CD14-positive monocyte (primary cell): ENCODE measurements around the gene SPRY4. TPM values are rescaled to one million over a fixed set of nuclear protein-coding genes. Genes with fewer than 3 reads are reported as not detected.
"Not testable (repeated sequence)": the region's sequence is repeated elsewhere in the genome, so short reads cannot be mapped to it uniquely, and the experiment has no call there.

Experiments used
- DNase-seq, 3 donors: peaks; one replicate each; pipeline ENCODE4 v3.0.0-alpha.2; 2011 to 2022
- H2AFZ ChIP-seq: 2 replicates; pipeline ENCODE4 v1.6.0; 2012; ENCODE audit warnings: mild to moderate bottlenecking, low read depth, low read length, inconsistent platforms; ENCODE audit not compliant: insufficient read depth, poor library complexity, severe bottlenecking
- H3K27ac ChIP-seq, 2 donors: 1 replicate in 1 of 2; 2 replicates in 1 of 2; pipeline ENCODE4 v1.5.1; 2012 to 2013; ENCODE audit warnings: low read length in 2 of 2, control low read depth in 1 of 2, inconsistent platforms in 1 of 2, low read depth in 1 of 2, mild to moderate bottlenecking in 1 of 2
- H3K27me3 ChIP-seq, 2 donors: one replicate each; pipeline versions ENCODE4 v1.6.0 to v1.6.1; 2011 to 2013; ENCODE audit warnings: low read length in 2 of 2; ENCODE audit not compliant: control insufficient read depth in 2 of 2, insufficient read depth in 2 of 2
- H3K36me3 ChIP-seq, 2 donors: replicated peaks in 1 of 2; 1 replicate in 1 of 2; 2 replicates in 1 of 2; pipeline versions ENCODE4 v1.5.1 to v1.6.1; 2012 to 2013; ENCODE audit warnings: low read length in 2 of 2, control low read depth in 1 of 2, inconsistent platforms in 1 of 2, mild to moderate bottlenecking in 1 of 2; ENCODE audit not compliant: insufficient read depth in 2 of 2, control insufficient read depth in 1 of 2
- H3K4me1 ChIP-seq, 2 donors: 1 replicate in 1 of 2; 2 replicates in 1 of 2; pipeline versions ENCODE4 v1.5.1 to v1.6.1; 2012 to 2013; ENCODE audit warnings: low read length in 2 of 2, control low read depth in 1 of 2, inconsistent platforms in 1 of 2, mild to moderate bottlenecking in 1 of 2, moderate library complexity in 1 of 2; ENCODE audit not compliant: insufficient read depth in 2 of 2, control insufficient read depth in 1 of 2
- H3K4me2 ChIP-seq: replicated peaks from 2 replicates; pipeline ENCODE3; 2012; ENCODE audit warnings: low read length, moderate library complexity, mild to moderate bottlenecking; ENCODE audit not compliant: poor library complexity, severe bottlenecking; ENCODE audit errors: extremely low read depth
- H3K4me3 ChIP-seq, 3 experiments: fragments of 200-600 bp in 1 of 3; sonication (generic) in 1 of 3; replicated peaks in 1 of 3; 1 replicate in 2 of 3; 2 replicates in 1 of 3; pipeline ENCODE4 v1.5.1; 2011 to 2013; ENCODE audit warnings: low read length in 3 of 3, mild to moderate bottlenecking in 3 of 3, control low read depth in 2 of 3, low read depth in 2 of 3, inconsistent platforms in 1 of 3, moderate library complexity in 1 of 3
- H3K79me2 ChIP-seq: 2 replicates; pipeline ENCODE4 v1.6.0; 2012; ENCODE audit warnings: mild to moderate bottlenecking, control low read depth, inconsistent platforms, low read length, moderate library complexity; ENCODE audit not compliant: insufficient read depth
- H3K9ac ChIP-seq: 2 replicates; pipeline ENCODE4 v1.6.0; 2017; ENCODE audit warnings: low read length, mild to moderate bottlenecking; ENCODE audit not compliant: insufficient read depth, poor library complexity, severe bottlenecking
- H3K9me3 ChIP-seq, 2 donors: replicated peaks in 1 of 2; 1 replicate in 1 of 2; 2 replicates in 1 of 2; pipeline versions ENCODE4 v1.5.1 to v1.6.1; 2012 to 2013; ENCODE audit warnings: low read length in 2 of 2, control low read depth in 1 of 2; ENCODE audit not compliant: control insufficient read depth in 1 of 2, insufficient read depth in 1 of 2
- H4K20me1 ChIP-seq: 2 replicates; pipeline ENCODE4 v1.6.0; 2012; ENCODE audit warnings: mild to moderate bottlenecking, low read length, control low read depth, moderate library complexity; ENCODE audit not compliant: insufficient read depth
- H3K27ac Mint-ChIP-seq, 7 donors: one replicate each; pipeline ENCODE4 v1.8.0; 2020; ENCODE audit warnings: mild to moderate bottlenecking in 7 of 7, mixed read lengths in 7 of 7, moderate library complexity in 6 of 7, inconsistent platforms in 2 of 7
- H3K27me3 Mint-ChIP-seq, 3 donors: one replicate each; pipeline ENCODE4 v1.8.0; 2021 to 2022; ENCODE audit warnings: low read depth in 3 of 3, mild to moderate bottlenecking in 3 of 3, mixed read lengths in 3 of 3, moderate library complexity in 3 of 3, inconsistent platforms in 1 of 3
- H3K36me3 Mint-ChIP-seq, 2 donors: one replicate each; pipeline ENCODE4 v1.8.0; 2020; ENCODE audit warnings: mixed read lengths in 2 of 2, inconsistent platforms in 1 of 2, mild to moderate bottlenecking in 1 of 2
- H3K4me1 Mint-ChIP-seq: one replicate; pipeline ENCODE4 v1.8.0; 2020; ENCODE audit warnings: mild to moderate bottlenecking, mixed read lengths
- H3K4me3 Mint-ChIP-seq, 2 donors: one replicate each; pipeline ENCODE4 v1.8.0; 2020; ENCODE audit warnings: mild to moderate bottlenecking in 2 of 2, mixed read lengths in 2 of 2, moderate library complexity in 1 of 2
- H3K9me3 Mint-ChIP-seq, 7 donors: one replicate each; pipeline ENCODE4 v1.8.0; 2020 to 2022; ENCODE audit warnings: mixed read lengths in 7 of 7, mild to moderate bottlenecking in 6 of 7, moderate library complexity in 6 of 7, inconsistent platforms in 2 of 7
- WGBS: methylation state at CpG from one replicate; pipeline ENCODE4 v1.1.5; 2013; ENCODE audit warnings: missing lambda C conversion rate; ENCODE audit not compliant: insufficient coverage; 5-methylcytosine and 5-hydroxymethylcytosine counted together
- intact Hi-C, 2 donors: fragments of 100-400 bp; cut with micrococcal nuclease; formaldehyde crosslinking; loops; one replicate each; pipeline versions ENCODE4 v1.15.0 to v1.15.1; 2023
- polyA plus RNA-seq, 3 donors: library from polyadenylated mRNA; depleted of rRNA in 1 of 3; unstranded in 2 of 3; stranded (reverse) in 1 of 3; fragments of 300-500 nt in 2 of 3; fragments of >200 nt in 1 of 3; fragmentation: Illumina TruSeq in 2 of 3; gene quantifications; 1 replicate in 2 of 3; 2 replicates in 1 of 3; pipeline ENCODE4 v1.2.3, GENCODE V29; 2012 to 2021
- TF ChIP-seq, protein P1 (sequence below): fragments of 200-600 bp; IDR thresholded peaks from one replicate; pipeline ENCODE4 v1.8.0; 2022; ENCODE audit warnings: antibody characterized with exemption, mild to moderate bottlenecking

Gene SPRY4
- polyA plus RNA-seq, 3 donors, result not detected

DNA sequence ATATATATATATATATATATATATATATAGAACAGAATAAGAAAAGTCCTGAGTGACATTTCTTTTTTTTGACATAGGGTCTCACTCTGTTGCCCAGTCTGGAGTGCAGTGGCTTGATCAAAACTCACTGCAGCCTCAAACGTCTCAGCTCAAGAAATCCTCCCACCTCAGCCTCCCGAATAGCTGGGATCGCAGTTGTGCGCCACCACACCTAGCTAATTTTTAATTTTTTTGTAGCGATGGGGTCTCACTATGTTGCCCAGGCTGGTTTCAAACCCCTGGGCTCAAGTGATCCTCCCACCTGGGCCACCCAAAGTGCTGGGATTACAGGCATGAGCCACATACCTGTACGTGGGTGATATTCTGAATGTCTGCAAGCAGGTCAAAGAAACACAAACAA lies 48.3 kb downstream of the SPRY4 start:
- H3K36me3 Mint-ChIP-seq, result no peaks in the 10 kb centered on the region
- Histone ChIP-seq H2AFZ (no peak overlapping the region), H3K27ac (no peak overlapping the region), H3K9me3 (no peaks in the 10 kb centered on the region), H3K4me2 (no peak overlapping the region), H3K9ac (no peak overlapping the region), H3K4me3 (no peak overlapping the region), H3K36me3 (no peaks in the 10 kb centered on the region), H3K27me3 (peaks cover 0 to 2% of the 10 kb centered on the region in 2 donors), H4K20me1 (no peaks in the 10 kb centered on the region), H3K79me2 (no peaks in the 10 kb centered on the region), H3K4me1 (no peaks in the 10 kb centered on the region)
- no peak for DNase-seq
- no peaks in the 10 kb centered on the region for H3K4me1 Mint-ChIP-seq
- H3K27me3 Mint-ChIP-seq, result peaks cover 9 to 18% (median 11%) of the 10 kb centered on the region in 3 donors
- H3K4me3 Mint-ChIP-seq, result no peak overlapping the region
- H3K27ac Mint-ChIP-seq, result no peak overlapping the region
- intact Hi-C loops, result no loop called here
- 60% methylated on average over 2 of the region's 6 CpGs for WGBS
- TF ChIP-seq, protein P1, sequence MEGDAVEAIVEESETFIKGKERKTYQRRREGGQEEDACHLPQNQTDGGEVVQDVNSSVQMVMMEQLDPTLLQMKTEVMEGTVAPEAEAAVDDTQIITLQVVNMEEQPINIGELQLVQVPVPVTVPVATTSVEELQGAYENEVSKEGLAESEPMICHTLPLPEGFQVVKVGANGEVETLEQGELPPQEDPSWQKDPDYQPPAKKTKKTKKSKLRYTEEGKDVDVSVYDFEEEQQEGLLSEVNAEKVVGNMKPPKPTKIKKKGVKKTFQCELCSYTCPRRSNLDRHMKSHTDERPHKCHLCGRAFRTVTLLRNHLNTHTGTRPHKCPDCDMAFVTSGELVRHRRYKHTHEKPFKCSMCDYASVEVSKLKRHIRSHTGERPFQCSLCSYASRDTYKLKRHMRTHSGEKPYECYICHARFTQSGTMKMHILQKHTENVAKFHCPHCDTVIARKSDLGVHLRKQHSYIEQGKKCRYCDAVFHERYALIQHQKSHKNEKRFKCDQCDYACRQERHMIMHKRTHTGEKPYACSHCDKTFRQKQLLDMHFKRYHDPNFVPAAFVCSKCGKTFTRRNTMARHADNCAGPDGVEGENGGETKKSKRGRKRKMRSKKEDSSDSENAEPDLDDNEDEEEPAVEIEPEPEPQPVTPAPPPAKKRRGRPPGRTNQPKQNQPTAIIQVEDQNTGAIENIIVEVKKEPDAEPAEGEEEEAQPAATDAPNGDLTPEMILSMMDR, result no peak
- peaks cover 0 to 3% (median 0%) of the 10 kb centered on the region in 7 donors for H3K9me3 Mint-ChIP-seq

DNA sequence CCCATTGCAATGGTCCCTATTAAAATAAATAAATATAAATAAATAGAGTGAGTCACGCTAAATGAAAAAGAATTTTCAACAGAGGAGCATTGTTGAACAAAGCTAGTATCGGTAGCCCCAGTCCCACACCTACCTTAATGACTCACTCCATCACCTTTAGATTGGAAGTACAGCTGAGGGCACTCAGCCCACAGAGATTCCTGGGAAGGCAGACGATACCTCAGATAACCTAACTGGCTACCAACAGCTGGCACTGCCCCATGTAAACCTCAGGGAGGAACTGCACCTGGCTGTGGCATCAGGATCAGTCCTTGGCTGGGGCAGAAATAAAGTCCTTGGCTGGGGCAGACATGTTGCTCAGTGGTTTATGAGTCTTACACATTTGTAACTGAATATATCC lies 49.3 kb downstream of the SPRY4 start:
- Mint-ChIP-seq H3K27ac (no peak overlapping the region), H3K36me3 (no peaks in the 10 kb centered on the region), H3K27me3 (peaks cover 9 to 17% (median 11%) of the 10 kb centered on the region in 3 donors), H3K9me3 (peaks cover 0 to 3% (median 0%) of the 10 kb centered on the region in 7 donors), H3K4me3 (no peak overlapping the region), H3K4me1 (no peaks in the 10 kb centered on the region)
- intact Hi-C loops, result no loop called here
- Histone ChIP-seq H2AFZ (no peak overlapping the region), H3K79me2 (no peaks in the 10 kb centered on the region), H3K9me3 (no peaks in the 10 kb centered on the region), H3K27ac (no peak overlapping the region), H4K20me1 (no peaks in the 10 kb centered on the region), H3K4me2 (no peak overlapping the region), H3K36me3 (no peaks in the 10 kb centered on the region), H3K4me1 (no peaks in the 10 kb centered on the region), H3K27me3 (peaks cover 0 to 2% of the 10 kb centered on the region in 2 donors), H3K4me3 (no peak overlapping the region), H3K9ac (no peak overlapping the region)
- WGBS, result 43% methylated on average over 2 of the region's 3 CpGs
- DNase-seq, result no peak
- TF ChIP-seq, protein P1, result no peak

DNA sequence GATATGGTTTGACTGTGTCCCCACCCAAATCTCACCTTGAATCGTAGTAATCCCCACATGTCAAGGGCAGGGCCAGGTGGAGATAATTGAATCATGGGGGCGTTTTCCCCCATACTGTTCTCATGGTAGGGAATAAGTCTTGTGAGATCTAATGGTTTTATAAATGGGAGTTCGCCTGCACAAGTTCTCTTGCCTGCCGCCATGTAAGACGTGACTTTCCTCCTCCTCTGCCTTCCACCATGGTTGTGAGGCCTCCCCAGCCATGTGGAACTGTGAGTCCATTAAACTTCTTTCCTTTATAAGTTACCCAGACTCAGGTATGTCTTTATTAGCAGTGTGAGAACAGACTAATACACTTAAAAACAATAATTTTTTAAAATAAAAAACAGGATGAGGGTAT lies 52.2 kb downstream of the SPRY4 start:
- H3K27ac Mint-ChIP-seq, result peak overlapping the region in 1 of 7 donors; percentile 28
- H3K4me3 Mint-ChIP-seq, H3K4me2 ChIP-seq, H3K9ac ChIP-seq, H3K9me3 ChIP-seq, H3K79me2 ChIP-seq, H3K27ac ChIP-seq, H4K20me1 ChIP-seq, DNase-seq, H3K36me3 Mint-ChIP-seq, H3K36me3 ChIP-seq, H2AFZ ChIP-seq, H3K27me3 ChIP-seq, H3K9me3 Mint-ChIP-seq, intact Hi-C loops, H3K4me3 ChIP-seq, H3K4me1 ChIP-seq, H3K4me1 Mint-ChIP-seq: not testable (repeated sequence)
- H3K27me3 Mint-ChIP-seq, result peaks cover 2 to 18% (median 6%) of the 10 kb centered on the region in 3 donors
- no CpG with 5 or more reads among the region's 5 CpGs for WGBS
